H1 (cell line): Measurements from ENCODE around the gene SNCAIP. TPM values are rescaled to one million over a fixed set of nuclear protein-coding genes. Genes with fewer than 3 reads are reported as not detected.

ENCODE experiments used
- BCL11A ChIP-seq, 2 experiments: IDR thresholded peaks; one replicate each; pipeline ENCODE4 v1.6.1; 2011; ENCODE audit warnings: low read depth in 2 of 2, low read length in 2 of 2, mild to moderate bottlenecking in 2 of 2
- EZH2 ChIP-seq: fragments of 200-600 bp; sonication (generic); IDR thresholded peaks from 2 replicates; pipeline ENCODE4 v1.7.1; 2012; ENCODE audit warnings: low read depth, mild to moderate bottlenecking, moderate library complexity, low read length, inconsistent platforms; ENCODE audit not compliant: severe bottlenecking
- polyA plus RNA-seq, 7 experiments: library from polyadenylated mRNA; depleted of rRNA in 3 of 7; stranded (reverse) in 5 of 7; unstranded in 2 of 7; fragments of >200 nt in 5 of 7; fragments of 200-250 nt in 2 of 7; gene quantifications; 1 replicate in 5 of 7; 2 replicates in 1 of 7; 4 replicates in 1 of 7; pipeline versions ENCODE4 v1.2.1 to v1.2.3, GENCODE V29; 2011 to 2013; ENCODE audit warnings: missing spikeins in 2 of 7, mixed read lengths in 2 of 7
- total RNA-seq: library from RNA; stranded (reverse); fragmentation: NEBNext Ultra II Directional; extraction: Animal tissue kit (Norgen Biotek cat#: 25700); gene quantifications from 2 replicates; pipeline ENCODE4 v1.2.1, GENCODE V29; 2021

SNCAIP gene
- total and polyA plus RNA-seq, 2 of the 8 experiments (the other 6 are each of a cell fraction or from before 2014, with no cell fraction given) = 3.9 to 9.0 TPM

GRCh38 chr5:122296871-122297270 lies 15.2 kb upstream of the SNCAIP start (continued):
- TF ChIP-seq BCL11A (IDR thresholded peaks at IDR 0.05; ENCODE audit: low read depth in 2 of 2, low read length in 2 of 2) = no peak
- TF ChIP-seq EZH2 = no peak
